WTC11 (cell line): ENCODE results near the gene DLGAP3.

Experiments used
- NR2C2 ChIP-seq: sonication (generic); formaldehyde crosslinking; IDR thresholded peaks from 2 replicates; pipeline ENCODE4 v1.8.0; 2022; ENCODE audit warnings: mild to moderate bottlenecking, missing genetic modification reagents
- TF ChIP-seq, protein P1 (sequence below): fragments of 200-600 bp; IDR thresholded peaks from 2 replicates; pipeline ENCODE4 v1.8.0; 2022; ENCODE audit warnings: antibody characterized with exemption

DNA sequence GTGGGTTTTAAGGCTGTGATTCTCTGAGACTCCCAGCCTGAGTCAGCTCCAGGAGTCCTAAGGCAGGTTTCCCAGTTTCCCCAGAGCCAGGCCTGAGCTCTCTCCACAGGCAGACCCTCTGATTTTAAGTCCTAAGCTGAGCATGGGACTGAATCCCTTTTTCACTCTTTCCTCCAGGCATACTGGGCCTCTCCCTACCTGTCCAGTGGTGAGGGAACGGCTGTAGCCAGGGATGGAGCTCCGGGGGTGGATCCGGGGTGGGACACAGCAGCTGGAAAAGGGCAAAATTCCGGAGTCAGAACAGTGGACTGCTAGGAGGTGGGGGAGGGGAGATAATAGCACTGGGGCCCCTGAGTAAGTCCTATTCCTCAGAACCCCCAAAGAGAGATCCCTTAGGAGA, 30.0 kb downstream of the DLGAP3 start:
- TF ChIP-seq NR2C2 (CRISPR knock-in tag): no peak
- TF ChIP-seq, protein P1, sequence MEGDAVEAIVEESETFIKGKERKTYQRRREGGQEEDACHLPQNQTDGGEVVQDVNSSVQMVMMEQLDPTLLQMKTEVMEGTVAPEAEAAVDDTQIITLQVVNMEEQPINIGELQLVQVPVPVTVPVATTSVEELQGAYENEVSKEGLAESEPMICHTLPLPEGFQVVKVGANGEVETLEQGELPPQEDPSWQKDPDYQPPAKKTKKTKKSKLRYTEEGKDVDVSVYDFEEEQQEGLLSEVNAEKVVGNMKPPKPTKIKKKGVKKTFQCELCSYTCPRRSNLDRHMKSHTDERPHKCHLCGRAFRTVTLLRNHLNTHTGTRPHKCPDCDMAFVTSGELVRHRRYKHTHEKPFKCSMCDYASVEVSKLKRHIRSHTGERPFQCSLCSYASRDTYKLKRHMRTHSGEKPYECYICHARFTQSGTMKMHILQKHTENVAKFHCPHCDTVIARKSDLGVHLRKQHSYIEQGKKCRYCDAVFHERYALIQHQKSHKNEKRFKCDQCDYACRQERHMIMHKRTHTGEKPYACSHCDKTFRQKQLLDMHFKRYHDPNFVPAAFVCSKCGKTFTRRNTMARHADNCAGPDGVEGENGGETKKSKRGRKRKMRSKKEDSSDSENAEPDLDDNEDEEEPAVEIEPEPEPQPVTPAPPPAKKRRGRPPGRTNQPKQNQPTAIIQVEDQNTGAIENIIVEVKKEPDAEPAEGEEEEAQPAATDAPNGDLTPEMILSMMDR: no peak
